AG09319 (cell line): ENCODE data around the gene ANKRD13A.

Experiments used
- DNase-seq: peaks from one replicate; pipeline ENCODE4 v3.0.0-alpha.2; 2010; ENCODE audit warnings: low read depth; ENCODE audit errors: extremely low read depth
- TF ChIP-seq, protein P1 (sequence below): IDR thresholded peaks from 2 replicates; pipeline ENCODE4 v1.5.1; 2011; ENCODE audit warnings: low read depth, mild to moderate bottlenecking, inconsistent platforms, low read length, moderate library complexity

Gene ANKRD13A

DNA sequence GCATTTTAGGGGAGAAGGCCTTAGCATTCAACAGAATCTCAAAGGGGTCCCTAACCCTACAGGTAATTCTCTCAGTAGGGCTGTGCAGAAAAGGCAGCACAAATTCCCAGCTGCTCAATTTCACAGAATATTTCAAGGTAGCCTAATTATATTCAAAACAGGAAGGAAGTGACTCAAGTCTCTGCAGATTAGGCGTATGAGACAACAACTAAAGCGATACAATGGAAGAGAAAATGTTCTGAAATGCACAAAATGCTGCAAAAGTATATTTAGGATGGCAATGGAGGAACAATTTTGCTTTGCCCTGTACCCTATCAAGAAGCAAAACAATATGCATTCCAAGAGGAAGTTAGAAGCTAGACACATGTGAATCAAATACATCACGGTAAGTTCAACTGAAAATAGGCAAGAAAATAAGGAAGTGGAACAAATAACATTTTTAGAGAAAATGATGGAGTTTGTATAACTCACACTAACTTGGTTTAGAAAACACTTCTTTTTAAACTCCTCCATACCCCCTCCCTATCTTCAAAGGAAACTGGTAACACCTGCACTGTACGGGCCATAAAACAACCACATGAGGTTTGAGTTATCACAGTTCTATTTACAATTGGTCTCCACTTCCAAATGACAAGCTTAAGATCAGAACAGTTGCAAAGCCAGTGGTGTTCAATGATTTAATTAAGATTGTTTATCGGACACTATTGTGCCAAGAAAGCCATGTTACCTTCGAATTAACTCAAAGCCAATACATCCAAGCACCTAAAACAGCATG lies 4.6 kb upstream of the ANKRD13A start:
- TF ChIP-seq, protein P1, sequence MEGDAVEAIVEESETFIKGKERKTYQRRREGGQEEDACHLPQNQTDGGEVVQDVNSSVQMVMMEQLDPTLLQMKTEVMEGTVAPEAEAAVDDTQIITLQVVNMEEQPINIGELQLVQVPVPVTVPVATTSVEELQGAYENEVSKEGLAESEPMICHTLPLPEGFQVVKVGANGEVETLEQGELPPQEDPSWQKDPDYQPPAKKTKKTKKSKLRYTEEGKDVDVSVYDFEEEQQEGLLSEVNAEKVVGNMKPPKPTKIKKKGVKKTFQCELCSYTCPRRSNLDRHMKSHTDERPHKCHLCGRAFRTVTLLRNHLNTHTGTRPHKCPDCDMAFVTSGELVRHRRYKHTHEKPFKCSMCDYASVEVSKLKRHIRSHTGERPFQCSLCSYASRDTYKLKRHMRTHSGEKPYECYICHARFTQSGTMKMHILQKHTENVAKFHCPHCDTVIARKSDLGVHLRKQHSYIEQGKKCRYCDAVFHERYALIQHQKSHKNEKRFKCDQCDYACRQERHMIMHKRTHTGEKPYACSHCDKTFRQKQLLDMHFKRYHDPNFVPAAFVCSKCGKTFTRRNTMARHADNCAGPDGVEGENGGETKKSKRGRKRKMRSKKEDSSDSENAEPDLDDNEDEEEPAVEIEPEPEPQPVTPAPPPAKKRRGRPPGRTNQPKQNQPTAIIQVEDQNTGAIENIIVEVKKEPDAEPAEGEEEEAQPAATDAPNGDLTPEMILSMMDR: no peak
- DNase-seq: no peak

DNA sequence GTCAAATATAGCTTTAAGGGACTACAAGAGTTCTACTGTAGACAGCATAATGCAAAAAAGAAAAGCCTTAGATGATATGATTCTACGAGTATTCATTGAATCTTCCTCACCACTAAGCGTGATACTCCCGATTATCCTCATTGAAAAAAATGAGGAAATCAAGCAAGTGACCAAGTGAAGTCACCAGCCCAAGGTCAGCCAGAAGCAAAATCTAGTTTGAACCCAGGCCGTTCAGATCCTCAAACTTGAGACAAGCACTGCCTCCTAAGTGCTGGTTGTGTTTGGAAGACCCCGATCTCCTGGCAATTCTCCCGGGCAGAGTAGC lies 3.9 kb upstream of the ANKRD13A start:
- TF ChIP-seq, protein P1: no peak
- DNase-seq: no peak

DNA sequence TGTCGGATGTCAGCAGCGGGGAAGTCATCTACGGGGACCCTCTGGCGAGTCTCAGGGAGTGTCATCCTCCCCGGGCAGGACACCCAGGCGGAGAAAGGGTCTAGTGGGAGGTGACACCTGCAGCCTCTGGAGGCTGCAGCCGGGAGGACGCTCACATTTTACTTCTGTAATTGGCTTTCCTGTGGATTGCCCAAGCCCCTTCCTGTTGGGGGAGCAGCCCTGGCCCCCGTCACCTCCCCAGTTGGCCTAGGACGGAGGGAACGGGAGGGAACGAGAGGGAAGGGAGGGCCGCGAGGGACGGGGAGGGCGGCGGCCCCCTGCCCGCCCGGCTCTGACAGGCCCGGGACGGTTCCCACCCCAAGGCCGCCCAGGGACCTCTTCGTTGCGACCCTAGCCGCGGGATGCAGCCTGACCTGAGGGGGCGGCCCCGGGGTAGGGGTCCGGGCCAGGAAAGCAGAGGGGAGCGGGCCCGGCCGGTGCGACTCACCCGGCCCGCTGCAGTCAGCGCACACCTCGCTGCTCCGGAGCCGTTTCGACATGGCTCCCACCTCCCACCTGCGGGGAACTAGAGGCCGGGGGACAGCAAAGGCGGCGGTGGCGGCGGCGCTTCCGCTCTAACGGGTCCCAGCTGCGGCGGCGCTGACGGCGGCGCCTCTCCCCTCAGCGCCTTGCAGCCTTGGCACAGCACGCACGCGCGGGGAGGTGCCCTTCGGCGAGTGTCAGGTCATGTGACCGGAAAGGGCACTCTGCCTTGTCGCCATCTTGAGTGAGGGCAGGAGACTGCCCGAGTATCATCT lies 3.3 kb upstream of the ANKRD13A start, which contains the start of gene GIT2:
TSS of gene GIT2 (minus strand) at position 683 of the 797 bp plus-strand sequence. CDS start at position 539, 144 bp downstream.
- TF ChIP-seq, protein P1: no peak
- peak; percentile 66 for DNase-seq

DNA sequence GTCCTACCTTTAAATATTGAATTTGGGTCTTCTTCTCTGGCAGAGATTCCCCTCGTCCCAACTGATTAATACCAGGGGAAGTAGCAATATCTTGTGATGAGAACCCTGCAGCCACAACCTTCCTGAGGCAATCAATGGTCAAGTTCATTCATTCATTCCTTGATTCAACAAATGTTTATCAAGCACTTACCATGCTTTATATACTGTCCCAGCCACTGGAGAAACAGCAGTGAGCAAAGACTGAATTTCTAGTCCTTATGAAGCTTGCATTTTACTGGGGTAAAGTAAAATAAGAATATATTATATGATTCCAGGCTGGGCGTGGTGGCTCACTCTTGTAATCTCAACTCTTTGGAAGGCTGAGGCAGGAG lies 2.8 kb upstream of the ANKRD13A start:
- DNase-seq: no peak
- TF ChIP-seq, protein P1: no peak

DNA sequence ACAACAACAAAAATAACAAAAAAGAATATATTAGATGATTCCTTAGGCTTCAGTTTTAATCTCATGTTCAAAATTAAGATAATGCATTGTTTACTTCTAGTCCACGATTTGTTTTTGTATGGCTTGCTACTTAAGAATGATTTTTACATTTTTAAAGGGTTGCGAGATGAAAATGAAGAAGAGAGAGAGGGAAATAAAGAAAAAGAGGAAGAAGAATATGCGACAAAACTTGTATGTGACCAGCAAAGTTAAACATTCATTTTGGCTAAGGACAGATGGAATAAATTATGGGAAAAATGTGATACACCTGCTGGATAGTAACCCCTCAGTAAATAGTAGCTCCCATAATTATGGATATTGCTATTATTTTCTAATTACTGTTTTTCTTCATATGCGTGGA lies 1.8 kb upstream of the ANKRD13A start:
- TF ChIP-seq, protein P1: no peak
- DNase-seq: no peak

DNA sequence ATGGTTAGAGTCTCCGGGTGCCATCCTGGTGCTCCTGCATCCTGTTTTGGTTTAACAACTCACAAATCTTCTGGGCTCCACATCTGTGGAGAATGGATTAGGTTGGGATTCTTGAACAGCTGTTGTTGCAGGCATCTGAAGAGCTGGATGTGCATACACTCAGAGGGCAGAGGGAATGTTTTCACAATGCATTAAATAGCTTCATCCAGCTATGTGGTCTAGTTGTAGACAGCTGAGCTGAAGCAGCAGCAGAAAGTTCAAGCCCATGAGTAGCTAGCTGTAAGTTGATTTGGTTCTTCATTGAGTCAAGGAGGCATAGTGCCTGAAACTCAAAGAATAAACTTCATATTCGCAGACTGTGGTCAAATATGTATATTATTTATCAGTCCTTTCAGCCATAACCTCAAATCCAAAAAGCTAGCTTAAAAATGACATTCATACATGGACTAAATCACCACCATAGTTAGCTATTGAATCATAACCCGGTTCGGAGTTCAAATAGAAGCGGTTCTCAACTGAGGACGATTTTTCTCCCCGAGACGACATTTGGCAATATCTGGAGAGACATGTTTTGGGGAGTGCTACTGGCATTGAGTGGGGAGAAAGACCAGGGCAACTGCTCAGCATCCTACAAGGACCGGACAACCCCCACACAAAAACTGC lies 858 bp upstream of the ANKRD13A start:
- DNase-seq: no peak
- TF ChIP-seq, protein P1: no peak

DNA sequence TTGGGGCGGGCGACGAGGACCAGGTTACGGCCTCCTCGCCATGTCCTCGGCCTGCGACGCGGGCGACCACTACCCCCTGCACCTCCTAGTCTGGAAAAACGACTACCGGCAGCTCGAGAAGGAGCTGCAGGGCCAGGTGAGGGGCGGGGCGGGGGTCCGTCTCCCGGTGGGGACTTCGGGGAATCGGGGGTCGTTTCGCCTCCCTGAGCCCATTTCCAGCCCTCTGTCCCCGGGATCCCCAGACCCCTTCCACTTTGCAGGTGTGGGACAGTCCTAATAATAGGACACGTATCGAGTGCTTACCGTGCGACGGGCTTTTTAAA lies 380 bp downstream of the ANKRD13A start:
- TF ChIP-seq, protein P1: no peak
- no peak for DNase-seq
